GM18505 (cell line): ENCODE measurements around the gene SLITRK1.
A peak's percentile ranks its signal among the peaks of the same experiment; 100 is the strongest.

ENCODE experiments used
- ATAC-seq: cut with Tn5 transposase; IDR thresholded peaks from one replicate; pipeline ENCODE4 v1.9.1; 2021; ENCODE audit not compliant: unreplicated experiment
- POLR2A ChIP-seq: IDR thresholded peaks from 4 replicates; pipeline ENCODE4 v1.6.1; 2011; ENCODE audit warnings: borderline replicate concordance; ENCODE audit not compliant: insufficient read depth, insufficient read length; ENCODE audit errors: extremely low read depth

SLITRK1 gene

GRCh38 chr13:83879431-83880171 is 2.7 kb downstream of the SLITRK1 start:
- no peak for TF ChIP-seq POLR2A

GRCh38 chr13:83878691-83879430 is 3.4 kb downstream of the SLITRK1 start:
- ATAC-seq = no peak

More at GRCh38 chr13:83879431-83880171, 2.7 kb downstream of the SLITRK1 start:
- ATAC-seq = no peak

DNA sequence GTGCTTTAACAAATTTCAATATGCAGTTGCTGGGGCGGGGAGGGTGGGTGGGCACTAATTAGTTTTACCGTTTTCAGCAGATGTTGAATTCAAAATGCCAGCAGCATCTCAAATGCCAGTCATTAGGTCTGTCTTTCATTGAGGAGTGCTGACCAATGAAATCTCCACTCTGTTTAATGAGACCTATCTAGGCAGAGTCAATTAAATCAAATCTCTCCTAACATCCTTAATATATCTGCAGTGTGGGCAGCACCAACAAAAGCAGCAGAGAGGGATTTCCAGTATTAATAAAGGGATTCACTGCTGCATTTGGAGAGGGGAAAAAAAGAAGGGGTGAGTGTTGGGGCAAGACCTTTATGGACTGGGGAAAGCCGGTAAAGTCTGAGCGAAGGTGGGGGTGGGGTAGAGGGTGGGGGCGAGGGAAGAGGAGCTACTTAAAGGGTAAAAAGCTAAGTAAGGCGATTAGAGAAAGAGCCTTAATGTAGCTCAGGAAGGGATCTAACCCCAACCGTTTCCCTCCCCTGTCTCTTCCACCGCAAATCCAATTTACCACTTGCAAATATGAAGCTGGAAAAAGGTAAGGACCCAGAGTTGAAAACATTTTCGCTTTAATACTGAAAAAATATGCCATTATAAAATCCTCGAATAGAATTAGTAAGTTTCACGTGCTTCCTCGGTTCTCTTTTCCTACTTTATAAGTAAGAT is 4.5 kb downstream of the SLITRK1 start:
- no peak for TF ChIP-seq POLR2A
- no peak for ATAC-seq

More at GRCh38 chr13:83878691-83879430, 3.4 kb downstream of the SLITRK1 start:
- no peak for TF ChIP-seq POLR2A

DNA sequence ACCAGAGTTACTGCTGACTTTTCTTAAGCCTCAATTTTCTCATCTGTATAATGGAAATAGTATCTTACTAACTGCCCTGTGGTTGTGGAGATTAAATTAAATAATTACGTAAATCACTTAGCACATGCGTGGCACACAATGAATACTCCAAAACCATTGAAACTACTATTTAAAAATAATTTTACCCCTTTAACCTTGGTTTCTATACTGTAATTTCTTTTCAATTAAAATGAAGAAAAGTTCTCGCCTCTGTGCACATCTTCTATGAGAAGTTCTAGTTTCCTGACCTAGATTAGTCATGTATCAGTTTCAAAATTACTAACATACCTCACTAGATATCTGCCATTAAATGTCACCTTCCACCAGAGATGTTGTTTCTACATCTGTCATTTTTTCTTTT is 5.7 kb downstream of the SLITRK1 start:
- ATAC-seq = peak; percentile 80
- no peak for TF ChIP-seq POLR2A

- TF ChIP-seq POLR2A = no peak
- ATAC-seq = no peak
Measured at GRCh38 chr13:83867708-83868107, 14.6 kb downstream of the SLITRK1 start.

DNA sequence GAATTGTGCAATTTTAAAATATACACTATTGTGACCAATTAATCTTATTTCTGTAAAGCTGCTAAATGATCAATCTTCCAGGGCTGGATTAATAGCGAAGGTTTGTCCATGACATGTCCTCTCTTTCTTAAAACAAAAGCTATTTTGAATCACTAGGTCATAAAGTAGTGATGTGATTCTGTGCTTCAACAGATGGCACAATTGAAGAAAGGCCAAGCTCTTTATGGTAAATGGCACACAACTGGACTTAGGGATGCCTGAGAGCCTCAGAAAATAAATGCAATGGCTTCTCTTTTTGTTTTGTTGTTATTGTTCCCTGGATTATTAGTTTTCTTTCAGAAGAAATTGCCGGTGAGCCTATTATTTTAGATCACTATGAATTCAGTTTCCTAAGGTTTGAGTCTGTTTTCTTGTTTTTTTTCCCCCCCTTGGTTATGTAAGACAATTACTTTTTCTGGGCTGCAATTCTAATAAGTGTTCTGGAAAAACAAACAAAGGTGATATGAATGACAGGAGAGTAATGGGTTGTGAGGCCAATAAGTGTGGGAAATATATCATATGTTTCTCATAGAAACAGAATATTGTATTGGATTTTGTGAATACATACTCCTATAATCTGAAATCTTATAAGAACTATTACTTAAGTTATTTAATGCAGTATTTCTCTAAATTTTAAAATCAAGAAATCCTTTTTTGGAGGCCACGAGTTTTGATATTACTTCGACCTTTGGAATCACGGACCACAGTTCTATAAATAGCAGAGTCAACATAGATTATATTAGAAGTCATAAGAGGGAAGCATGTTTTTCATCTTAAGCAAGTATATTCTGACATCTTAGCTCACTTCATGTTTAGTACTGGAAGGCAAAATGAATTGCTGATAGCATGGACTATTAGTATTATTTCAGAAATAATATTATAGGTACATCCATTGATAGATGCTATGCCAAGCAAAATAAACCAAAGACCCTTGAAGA is 16.8 kb downstream of the SLITRK1 start:
- ATAC-seq = no peak
- no peak for TF ChIP-seq POLR2A

GRCh38 chr13:83853771-83854170 is 28.5 kb downstream of the SLITRK1 start:
- ATAC-seq = no peak
- no peak for TF ChIP-seq POLR2A

DNA sequence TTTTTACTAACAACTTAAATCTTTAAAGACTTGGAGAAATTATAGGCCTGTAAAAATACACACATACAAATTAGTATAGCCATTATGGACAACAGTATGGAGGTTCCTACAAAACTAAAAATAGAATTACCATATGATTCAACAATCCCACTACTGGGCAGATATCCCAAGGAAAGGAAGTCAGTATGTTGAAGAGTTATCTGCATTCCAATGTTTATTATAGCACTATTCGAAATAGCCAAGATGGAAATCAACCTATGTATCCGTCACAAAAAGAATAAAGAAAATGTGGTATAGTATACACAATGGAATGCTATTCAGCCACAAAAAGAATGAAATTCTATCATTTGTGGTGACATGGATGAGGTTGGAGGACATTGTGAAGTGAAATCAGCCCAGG is 37.2 kb downstream of the SLITRK1 start:
- TF ChIP-seq POLR2A = no peak
- no peak for ATAC-seq

- no peak for ATAC-seq
- no peak for TF ChIP-seq POLR2A
Measured at GRCh38 chr13:83839146-83839545, 43.1 kb downstream of the SLITRK1 start.

GRCh38 chr13:83831796-83832195 is 50.5 kb downstream of the SLITRK1 start:
- no peak for TF ChIP-seq POLR2A
- ATAC-seq = no peak

DNA sequence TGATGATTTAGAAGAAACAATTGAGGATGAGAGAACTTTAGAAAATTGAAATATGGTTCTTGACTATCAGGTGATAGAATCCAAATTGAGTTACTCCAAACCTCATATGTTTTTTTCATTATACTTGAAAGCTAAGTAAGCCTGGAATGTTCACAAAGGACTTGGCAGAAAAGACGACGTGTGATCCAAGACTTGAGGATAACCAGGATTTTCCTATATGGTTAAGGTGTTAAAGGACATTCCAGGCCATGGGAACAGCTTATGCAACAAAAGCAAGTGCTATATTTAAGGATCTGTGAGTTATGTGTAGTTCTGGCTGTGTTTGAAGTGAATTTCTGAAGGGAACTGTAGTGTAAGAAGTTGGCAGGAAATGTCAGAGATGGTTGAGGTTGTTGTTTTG is 52.5 kb downstream of the SLITRK1 start:
- no peak for TF ChIP-seq POLR2A
- no peak for ATAC-seq

DNA sequence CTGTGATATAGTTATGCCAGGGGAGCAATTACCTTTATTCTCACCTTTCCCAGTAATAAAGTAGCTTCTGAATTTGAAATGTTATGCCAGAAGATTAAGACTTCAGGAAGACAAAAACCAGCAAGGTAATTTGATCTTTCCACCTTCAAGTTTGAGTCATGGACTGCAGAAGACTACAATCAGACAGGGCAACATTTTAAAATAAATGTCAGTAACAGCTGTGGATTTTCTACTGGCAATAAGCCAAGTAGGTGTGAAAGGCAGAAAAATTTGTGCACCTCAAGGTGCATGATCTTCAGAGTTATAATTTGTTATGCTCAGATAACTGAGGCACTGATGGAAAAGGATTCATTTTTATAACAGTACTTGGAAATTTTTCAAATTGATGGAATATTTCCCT is 54.9 kb downstream of the SLITRK1 start:
- no peak for ATAC-seq
- TF ChIP-seq POLR2A = no peak
